ENCODE data around the gene AXIN1.

Gene AXIN1

DNA sequence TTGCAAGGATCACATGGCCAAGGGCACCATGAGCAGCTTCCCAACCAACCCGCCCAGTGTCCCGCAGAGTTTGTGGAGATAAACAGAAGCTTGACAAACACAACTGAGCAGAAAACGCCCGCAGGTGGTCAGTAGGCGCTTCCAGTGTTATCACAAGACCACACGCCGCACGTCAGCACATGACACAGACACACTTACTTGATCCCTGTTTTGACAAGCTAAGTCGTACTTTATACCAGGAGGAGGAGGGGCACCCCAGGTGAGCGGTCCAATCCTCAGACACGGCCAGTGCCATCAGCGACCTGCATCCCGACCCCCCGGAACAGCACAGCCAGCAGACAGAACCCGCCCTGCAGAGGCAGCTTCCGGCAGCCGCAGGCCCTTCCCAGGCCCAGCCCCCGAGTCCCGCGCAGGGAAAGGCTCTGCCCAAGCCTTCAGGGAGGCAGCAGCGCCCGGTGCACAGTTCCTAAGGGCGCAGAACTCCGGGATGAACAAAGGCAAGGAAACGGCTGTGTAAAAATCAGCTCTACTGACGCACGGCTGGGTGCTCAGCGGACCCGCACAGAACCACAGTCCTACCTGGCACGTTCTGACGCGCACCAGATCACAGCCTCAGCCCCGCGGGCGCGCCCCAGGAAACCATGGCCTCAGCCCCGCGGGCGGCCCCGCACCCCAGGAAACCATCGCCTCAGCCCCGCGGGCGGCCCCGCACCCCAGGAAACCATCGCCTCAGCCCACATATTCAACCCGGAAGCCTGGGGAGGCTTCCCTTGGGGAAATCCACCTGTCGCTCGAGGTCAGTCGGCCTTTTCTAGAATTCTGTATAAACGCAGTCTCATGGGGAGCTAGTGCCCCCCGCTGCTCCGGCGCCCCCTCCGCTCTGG lies 27.8 kb downstream of the AXIN1 start:
- Histone ChIP-seq H3K9me3 (ENCODE audit: severe bottlenecking) (no peaks in the 10 kb centered on the region), H3K4me3 (ENCODE audit: severe bottlenecking) (no peak overlapping the region), H3K27ac (ENCODE audit: poor library complexity, severe bottlenecking) (no peak overlapping the region), H3K27me3 (ENCODE audit: insufficient read depth, poor library complexity, severe bottlenecking) (no peaks in the 10 kb centered on the region), H3K36me3 (ENCODE audit: low read depth) (peaks cover 4% of the 10 kb centered on the region; the same call in 1 of the 2 replicates), H3K4me1 (ENCODE audit: insufficient read depth, poor library complexity, severe bottlenecking) (peaks cover 18% of the 10 kb centered on the region)
- no peak for ATAC-seq (ENCODE audit: low read depth)
- TF ChIP-seq, protein P1, sequence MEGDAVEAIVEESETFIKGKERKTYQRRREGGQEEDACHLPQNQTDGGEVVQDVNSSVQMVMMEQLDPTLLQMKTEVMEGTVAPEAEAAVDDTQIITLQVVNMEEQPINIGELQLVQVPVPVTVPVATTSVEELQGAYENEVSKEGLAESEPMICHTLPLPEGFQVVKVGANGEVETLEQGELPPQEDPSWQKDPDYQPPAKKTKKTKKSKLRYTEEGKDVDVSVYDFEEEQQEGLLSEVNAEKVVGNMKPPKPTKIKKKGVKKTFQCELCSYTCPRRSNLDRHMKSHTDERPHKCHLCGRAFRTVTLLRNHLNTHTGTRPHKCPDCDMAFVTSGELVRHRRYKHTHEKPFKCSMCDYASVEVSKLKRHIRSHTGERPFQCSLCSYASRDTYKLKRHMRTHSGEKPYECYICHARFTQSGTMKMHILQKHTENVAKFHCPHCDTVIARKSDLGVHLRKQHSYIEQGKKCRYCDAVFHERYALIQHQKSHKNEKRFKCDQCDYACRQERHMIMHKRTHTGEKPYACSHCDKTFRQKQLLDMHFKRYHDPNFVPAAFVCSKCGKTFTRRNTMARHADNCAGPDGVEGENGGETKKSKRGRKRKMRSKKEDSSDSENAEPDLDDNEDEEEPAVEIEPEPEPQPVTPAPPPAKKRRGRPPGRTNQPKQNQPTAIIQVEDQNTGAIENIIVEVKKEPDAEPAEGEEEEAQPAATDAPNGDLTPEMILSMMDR (IDR thresholded peaks at IDR 0.05; ENCODE audit: poor library complexity, severe bottlenecking): no peak
- DNase-seq (ENCODE audit: low spot score): no peak

DNA sequence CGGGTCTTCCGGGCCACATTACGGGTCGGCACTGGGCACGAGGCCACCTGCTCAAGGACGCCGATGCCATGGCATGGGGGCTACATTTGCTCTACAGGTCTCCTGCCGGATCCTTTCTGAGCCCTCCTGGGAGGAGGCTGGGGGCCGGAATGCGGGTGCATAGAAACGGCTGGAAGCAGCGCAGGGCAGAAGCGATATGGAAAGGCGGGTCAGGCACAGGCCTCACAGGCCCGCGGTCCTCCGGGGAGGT lies 28.4 kb downstream of the AXIN1 start:
- H3K9me3 ChIP-seq (ENCODE audit: severe bottlenecking): no peaks in the 10 kb centered on the region
- H3K4me1 ChIP-seq (ENCODE audit: insufficient read depth, poor library complexity, severe bottlenecking): peaks cover 18% of the 10 kb centered on the region
- no peak overlapping the region for H3K27ac ChIP-seq (ENCODE audit: poor library complexity, severe bottlenecking)
- no peak for ATAC-seq (ENCODE audit: low read depth)
- H3K27me3 ChIP-seq (ENCODE audit: insufficient read depth, poor library complexity, severe bottlenecking): no peaks in the 10 kb centered on the region
- no peak overlapping the region for H3K4me3 ChIP-seq (ENCODE audit: severe bottlenecking)
- no peak for DNase-seq (ENCODE audit: low spot score)
- TF ChIP-seq, protein P1 (IDR thresholded peaks at IDR 0.05; ENCODE audit: poor library complexity, severe bottlenecking): no peak
- H3K36me3 ChIP-seq (ENCODE audit: low read depth): peaks cover 8% of the 10 kb centered on the region; the same call in 1 of the 2 replicates

DNA sequence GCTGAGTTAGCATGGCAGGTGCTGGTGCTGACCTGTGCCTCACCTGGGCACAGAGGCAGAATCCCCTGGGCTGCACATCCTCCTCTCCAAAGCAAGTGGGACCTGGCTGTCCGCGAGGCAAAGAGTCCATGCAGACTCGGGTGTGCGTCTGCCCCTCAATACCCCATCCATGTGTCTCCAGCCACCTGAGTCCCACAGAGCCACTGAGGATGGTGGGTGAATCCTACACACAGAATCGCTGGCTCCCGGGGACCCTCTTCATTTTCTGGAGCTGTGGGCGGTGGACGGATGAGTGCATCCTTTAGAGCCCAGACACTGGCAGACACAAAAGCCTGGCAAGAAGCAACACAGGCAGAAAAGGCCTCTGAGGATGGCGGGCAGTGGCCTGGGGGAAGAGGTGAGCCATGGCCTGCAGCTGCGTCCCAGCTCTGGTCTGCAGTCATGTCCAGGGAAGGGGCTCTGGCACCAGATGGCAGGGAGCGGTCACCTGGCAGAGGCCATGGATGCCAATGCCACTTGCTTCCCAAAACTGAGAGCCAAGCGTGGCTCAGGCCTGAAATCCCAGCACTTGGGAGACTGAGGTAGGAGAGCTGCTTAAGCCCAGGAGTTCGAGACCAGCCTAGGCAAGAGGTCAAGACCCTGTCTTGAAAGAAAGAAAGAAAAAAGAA lies 29.9 kb downstream of the AXIN1 start:
- Histone ChIP-seq H3K27me3 (ENCODE audit: insufficient read depth, poor library complexity, severe bottlenecking) (no peaks in the 10 kb centered on the region), H3K36me3 (ENCODE audit: low read depth) (peaks cover 10% of the 10 kb centered on the region; the same call in 1 of the 2 replicates), H3K4me1 (ENCODE audit: insufficient read depth, poor library complexity, severe bottlenecking) (peaks cover 5% of the 10 kb centered on the region), H3K27ac (ENCODE audit: poor library complexity, severe bottlenecking) (no peak overlapping the region), H3K4me3 (ENCODE audit: severe bottlenecking) (no peak overlapping the region), H3K9me3 (ENCODE audit: severe bottlenecking) (no peaks in the 10 kb centered on the region)
- ATAC-seq (ENCODE audit: low read depth) (no peak), DNase-seq (ENCODE audit: low spot score) (no peak)
- TF ChIP-seq, protein P1 (IDR thresholded peaks at IDR 0.05; ENCODE audit: poor library complexity, severe bottlenecking): no peak

DNA sequence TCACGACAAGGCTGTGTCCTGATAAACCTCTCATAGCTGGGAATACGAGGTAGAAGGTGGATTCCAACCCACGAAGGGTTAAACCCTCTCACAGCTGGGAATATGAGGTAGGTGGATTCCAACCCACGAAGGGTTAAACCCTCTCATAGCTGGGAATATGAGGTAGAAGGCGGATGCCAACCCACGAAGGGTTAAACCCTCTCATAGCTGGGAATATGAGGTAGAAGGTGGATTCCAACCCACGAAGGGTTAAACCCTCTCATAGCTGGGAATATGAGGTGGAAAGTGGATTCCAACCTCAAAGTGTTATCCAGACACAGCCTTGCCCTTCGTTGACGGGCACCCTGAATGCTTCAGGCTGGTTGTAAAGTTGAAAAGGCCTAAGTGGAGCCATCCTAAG lies 31.0 kb downstream of the AXIN1 start:
- no peak for DNase-seq (ENCODE audit: low spot score)
- Histone ChIP-seq H3K27me3 (ENCODE audit: insufficient read depth, poor library complexity, severe bottlenecking) (no peaks in the 10 kb centered on the region), H3K4me3 (ENCODE audit: severe bottlenecking) (no peak overlapping the region), H3K9me3 (ENCODE audit: severe bottlenecking) (no peaks in the 10 kb centered on the region), H3K36me3 (ENCODE audit: low read depth) (peaks cover 10% of the 10 kb centered on the region; the same call in 1 of the 2 replicates), H3K4me1 (ENCODE audit: insufficient read depth, poor library complexity, severe bottlenecking) (no peaks in the 10 kb centered on the region), H3K27ac (ENCODE audit: poor library complexity, severe bottlenecking) (no peak overlapping the region)
- TF ChIP-seq, protein P1 (IDR thresholded peaks at IDR 0.05; ENCODE audit: poor library complexity, severe bottlenecking): no peak
- no peak for ATAC-seq (ENCODE audit: low read depth)

DNA sequence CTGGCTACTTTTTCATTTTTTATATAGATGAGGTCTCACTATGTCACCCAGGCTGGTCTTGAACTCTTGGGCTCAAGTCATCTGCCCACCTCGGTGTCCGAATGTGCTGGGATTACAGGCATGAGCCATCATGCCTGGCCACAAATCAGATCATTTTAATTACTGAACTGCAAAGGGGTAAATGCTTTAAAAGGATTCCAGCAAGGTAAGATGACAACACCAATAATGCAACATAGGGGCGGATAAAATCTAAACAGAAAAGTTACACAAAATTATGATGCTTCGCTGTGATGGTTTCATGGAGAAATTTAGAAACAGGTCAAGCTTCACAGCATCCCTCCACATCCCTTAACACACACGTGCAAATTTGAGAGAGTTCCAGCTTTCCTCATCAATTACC lies 32.3 kb downstream of the AXIN1 start:
- TF ChIP-seq, protein P1 (IDR thresholded peaks at IDR 0.05; ENCODE audit: poor library complexity, severe bottlenecking): no peak

More for the DNA sequence above, 32.3 kb downstream of the AXIN1 start:
- no peaks in the 10 kb centered on the region for H3K9me3 ChIP-seq (ENCODE audit: severe bottlenecking)
- H3K27me3 ChIP-seq (ENCODE audit: insufficient read depth, poor library complexity, severe bottlenecking): no peaks in the 10 kb centered on the region
- no peaks in the 10 kb centered on the region for H3K4me1 ChIP-seq (ENCODE audit: insufficient read depth, poor library complexity, severe bottlenecking)
- H3K4me3 ChIP-seq (ENCODE audit: severe bottlenecking): no peak overlapping the region
- no peak overlapping the region for H3K27ac ChIP-seq (ENCODE audit: poor library complexity, severe bottlenecking)
- H3K36me3 ChIP-seq (ENCODE audit: low read depth): peaks cover 12% of the 10 kb centered on the region
- ATAC-seq (ENCODE audit: low read depth) (no peak), DNase-seq (ENCODE audit: low spot score) (no peak)
